ENCODE measurements around the gene GPR155.

- no peak for TF ChIP-seq EZH2phosphoT487 (IDR thresholded peaks at IDR 0.05)
- TF ChIP-seq EZH2 (IDR thresholded peaks at IDR 0.05) = no peak
Measured at GRCh38 chr2:174444761-174445160, 42.1 kb downstream of the GPR155 start.

All from neural progenitor cell (in vitro differentiated cells).